ENCODE measurements around the gene ZDHHC4.
"Not testable (repeated sequence)": the region's sequence is repeated elsewhere in the genome, so short reads cannot be mapped to it uniquely, and the experiment has no call there.

Gene ZDHHC4

GRCh38 chr7:6608081-6608480 lies 30.8 kb downstream of the ZDHHC4 start:
- no peak for DNase-seq

DNA sequence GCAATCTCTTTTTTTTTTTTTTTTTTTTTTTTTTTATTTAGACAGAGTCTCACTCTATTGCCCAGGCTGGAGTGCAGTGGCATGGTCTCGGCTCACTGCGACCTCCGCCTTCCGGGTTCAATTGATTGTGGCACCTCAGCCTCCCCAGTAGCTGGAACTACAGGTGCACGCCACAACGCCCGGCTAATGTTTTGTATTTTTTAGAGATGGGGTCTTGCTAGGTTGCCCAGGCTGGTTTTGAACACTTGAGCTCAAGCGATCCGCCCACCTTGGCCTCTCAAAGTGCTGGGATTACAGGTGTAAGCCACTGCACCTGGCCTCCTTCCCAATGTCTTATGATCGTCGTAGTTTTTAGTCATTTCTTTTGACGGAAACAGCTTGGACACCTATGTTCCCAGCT lies 31.5 kb downstream of the ZDHHC4 start:
- no peak for DNase-seq

DNA sequence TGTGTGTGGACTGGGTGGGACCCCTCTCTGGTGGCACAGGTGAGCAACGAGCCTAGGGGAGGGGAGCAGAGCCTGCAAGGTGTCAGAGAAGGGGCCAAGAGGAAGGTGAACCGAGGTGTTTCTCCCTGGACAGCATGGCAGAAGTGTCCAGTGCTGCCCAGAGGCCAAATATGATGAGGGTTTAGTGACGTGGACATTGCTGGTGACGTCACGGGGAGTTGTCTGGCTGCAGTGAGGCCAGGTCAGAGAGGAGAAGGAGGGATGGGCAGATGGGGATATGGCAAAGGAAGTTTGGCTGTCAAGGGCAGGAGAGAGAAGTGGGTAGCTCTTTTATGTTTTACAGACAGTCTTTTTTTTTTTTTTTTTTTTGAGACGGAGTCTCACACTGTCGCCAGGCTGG lies 35.6 kb downstream of the ZDHHC4 start:
- no peak for DNase-seq

DNA sequence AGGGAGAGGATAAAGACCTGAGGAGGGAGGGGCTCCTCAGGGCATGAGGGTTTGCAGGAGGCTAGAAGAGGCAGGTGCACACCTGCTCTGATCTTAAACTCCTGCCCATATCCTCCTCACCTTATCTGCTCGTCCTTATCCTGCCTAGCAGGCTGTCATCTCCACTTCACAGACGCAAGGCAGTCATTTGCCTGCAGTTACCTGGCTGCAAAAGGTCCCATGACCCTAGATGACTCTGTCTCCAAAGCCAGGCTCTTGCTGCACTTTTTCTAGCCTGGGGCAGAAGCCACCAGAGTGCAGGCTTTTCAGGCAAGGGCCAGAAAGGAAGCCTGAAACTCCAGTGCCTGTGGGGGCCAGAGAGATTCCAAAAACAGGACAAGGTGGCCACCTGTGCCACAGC lies 36.5 kb downstream of the ZDHHC4 start:
- no peak for DNase-seq

- DNase-seq: peak; percentile 10
These were observed 37.9 kb downstream of the ZDHHC4 start, which contains the start of gene ZNF853 for GRCh38 chr7:6614953-6615722. ZNF853 (plus strand) TSS chr7:6615610; CDS start chr7:6616175, 565 bp downstream.

DNA sequence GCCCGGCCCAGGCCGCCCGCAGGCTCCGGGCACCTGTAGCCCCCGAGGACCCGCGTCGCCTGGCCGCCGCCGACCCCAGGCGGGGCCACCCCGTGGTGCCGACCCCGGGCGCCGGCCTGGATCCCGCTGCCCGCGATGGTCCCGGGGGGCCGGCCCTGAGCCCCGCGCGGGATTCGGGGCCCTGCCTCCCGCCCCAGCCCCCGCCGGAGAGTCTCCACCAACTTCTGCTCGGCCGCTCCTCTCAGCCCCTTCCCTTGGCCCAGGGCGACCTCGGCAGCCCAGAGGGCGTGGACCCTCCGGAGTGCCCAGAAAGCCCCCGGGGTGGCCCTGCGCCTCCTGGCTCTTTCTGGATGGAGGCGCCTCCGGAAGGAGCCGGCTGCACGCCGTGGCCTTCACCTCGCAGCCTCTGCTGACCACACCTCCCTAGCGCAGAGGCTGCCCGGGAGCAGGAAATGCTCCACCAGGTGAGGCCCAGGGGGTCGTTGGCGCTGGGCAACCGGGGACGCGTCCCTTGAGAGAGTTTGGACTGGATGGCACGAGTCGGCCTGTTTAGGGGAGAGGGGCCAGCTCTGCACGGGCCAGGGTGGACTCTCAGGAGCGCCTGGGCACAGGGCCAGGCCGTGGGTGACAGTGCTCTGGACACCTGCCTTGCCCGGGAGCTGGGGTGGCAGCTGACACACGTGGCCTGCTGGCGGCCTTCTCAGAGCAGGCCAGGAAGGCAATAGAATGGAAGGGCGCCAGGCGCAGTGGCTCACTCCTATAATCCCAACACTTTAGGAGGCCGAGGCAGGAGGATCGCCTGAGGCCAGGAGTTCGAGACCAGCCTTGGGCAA lies 38.7 kb downstream of the ZDHHC4 start:
- peak; percentile 6 for DNase-seq

- no peak for DNase-seq
These were observed 39.8 kb downstream of the ZDHHC4 start for GRCh38 chr7:6616854-6617643.

- DNase-seq: no peak
These were observed 41.4 kb downstream of the ZDHHC4 start for GRCh38 chr7:6618621-6619020.

DNA sequence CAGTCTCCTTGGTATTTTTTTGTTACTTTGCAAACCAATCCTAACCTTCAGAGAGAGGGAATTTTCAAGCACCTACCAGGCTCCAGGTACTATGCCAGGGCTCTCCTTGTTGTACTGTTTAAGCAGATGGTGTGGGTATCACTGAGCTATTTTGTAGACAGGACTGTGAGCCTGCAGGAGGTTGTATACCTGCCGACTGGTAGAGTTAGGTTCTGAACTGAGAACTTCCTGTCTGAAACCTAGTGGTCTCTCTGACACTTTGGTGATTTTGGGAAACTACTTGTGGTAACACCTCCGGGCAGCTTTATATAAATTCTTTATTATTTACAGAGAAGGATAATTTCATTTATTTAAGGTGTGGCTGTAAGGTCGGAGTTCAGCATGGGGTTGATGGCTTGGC lies 42.7 kb downstream of the ZDHHC4 start:
- no peak for DNase-seq

DNA sequence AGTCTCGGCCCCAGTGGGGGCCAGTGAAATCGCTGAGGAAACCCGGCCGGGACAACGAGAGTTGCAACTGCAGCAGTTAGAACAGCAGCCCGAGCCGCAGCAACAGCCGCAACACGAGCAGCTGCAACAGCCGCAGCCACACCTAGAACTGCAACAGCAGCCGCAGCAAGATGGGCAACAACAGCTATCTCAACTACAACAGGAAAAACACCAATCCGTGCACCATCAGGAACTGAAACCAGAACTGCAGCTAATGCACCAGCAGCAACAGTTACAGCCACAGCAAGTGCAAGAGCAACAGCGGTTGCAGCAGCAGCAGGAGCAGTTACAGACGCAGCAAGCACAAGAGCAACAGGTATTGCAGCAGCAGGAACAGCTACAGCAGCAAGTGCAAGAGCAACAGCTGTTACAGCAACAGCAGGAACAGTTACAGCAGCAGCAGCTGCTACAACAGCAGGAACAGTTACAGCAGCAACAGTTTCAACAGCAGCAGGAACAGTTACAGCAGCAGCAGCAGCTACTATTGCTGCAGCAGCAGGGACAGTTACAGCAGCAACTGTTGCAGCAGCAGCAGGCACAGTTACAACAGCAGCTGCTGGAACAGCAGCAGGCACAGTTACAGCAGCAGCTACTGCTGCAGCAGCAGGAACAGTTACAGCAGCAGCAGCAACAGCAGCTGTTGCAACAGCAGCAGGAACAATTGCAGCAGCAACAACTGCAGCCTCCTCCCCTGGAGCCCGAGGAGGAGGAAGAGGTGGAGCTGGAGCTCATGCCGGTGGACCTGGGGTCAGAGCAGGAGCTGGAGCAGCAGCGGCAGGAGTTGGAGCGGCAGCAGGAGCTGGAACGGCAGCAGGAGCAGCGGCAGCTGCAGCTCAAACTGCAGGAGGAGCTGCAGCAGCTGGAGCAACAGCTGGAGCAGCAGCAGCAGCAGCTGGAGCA lies 44.2 kb downstream of the ZDHHC4 start:
- no peak for DNase-seq

GRCh38 chr7:6622134-6622710 lies 45.0 kb downstream of the ZDHHC4 start:
- no peak for DNase-seq

DNA sequence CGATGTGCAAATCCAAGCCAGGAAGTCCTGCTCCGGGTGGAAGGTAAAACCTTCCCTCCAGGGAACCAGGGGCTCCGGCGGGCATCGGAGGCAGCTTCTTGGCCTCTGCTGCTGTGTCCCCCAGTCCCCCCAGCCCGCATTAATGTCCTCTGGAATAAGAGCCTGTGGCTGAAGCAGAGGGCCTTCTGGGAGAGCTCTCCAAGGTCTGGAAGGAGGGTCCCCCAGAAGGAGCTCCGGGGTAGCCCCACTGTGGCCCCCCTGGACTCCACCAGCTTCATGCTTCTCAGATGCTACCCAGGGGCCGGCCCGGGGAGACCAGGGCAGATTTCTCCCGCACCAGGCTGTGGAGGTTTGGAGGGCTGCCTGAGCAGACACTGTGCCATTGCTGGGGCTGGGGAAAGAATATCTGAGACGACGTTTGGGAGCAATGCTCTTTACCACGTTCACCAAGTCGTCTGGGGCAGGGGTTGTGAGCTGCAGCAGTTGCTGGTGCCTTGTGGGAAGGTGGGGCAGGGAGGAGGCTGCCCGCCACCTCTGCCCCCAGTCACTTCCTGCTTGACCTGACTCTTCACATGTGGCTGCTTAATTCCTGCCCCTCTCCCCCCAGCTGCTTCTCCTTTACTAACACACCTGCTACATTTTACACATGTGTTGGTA lies 46.5 kb downstream of the ZDHHC4 start:
- no peak for DNase-seq

- no peak for DNase-seq
These were observed 47.0 kb downstream of the ZDHHC4 start for GRCh38 chr7:6624246-6624611.

DNA sequence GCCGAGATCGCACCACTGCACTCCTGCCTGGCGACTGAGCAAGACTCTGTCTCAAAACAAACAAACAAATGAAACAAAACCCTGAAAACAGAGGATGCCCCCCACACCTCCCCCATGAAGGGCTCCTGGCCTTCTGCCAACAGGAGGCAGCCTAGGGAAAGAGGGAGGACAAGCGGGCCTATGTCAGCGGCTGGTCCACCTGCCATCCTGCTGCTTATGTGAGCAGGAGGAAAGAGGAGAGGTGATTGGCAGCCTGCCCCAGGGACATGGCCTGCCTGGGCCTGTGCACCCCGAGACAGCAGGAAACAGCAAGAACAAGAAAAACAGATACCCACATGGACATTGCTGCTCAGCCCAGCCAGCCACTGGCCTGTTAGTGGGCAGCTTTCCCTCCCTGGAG lies 50.8 kb downstream of the ZDHHC4 start:
- peak; percentile 65 for DNase-seq

GRCh38 chr7:6630007-6630849 lies 53.0 kb downstream of the ZDHHC4 start:
- DNase-seq: no peak

DNA sequence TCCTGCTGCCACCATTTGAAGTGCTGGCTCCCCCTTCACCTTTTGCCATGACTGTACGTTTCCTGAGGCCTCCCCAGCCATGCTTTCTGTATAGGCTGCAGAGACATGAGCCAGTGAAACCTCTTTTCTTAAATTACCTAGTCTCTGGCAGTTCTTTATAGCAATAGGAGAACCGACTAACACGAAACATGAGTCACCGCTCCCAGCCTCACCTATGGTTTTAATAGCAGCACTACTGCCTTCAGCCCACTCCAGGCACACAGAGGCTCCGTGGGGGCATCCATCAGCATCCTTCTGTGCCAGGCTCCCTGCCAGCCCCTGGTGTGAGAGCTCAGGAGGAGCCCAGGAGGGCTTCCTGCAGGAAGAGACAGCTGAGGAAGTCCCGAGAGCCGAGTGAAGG lies 54.4 kb downstream of the ZDHHC4 start:
- no peak for DNase-seq

DNA sequence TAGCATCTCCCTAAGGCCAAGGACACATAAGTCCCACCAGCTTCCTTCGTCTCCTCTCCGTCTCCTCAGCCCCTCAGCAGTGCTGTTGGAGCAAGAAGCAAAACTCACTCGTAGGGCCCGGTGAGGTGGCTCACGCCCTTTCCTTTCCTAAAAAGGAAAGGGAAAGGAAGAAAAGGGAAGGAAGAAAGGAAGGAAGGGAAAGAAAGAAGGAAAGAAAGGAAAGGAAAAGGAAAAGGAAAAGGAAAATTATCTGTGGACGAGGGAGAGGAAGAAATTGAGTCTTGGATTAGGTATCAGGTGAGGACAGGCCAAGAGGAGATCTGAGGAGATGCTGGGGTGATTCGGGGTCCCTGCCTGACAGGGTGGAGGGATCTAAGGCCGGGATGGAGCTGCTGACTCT lies 56.8 kb downstream of the ZDHHC4 start:
- DNase-seq: no peak

- DNase-seq: not testable (repeated sequence)
These were observed 57.7 kb downstream of the ZDHHC4 start for GRCh38 chr7:6634971-6635370.

GRCh38 chr7:6636741-6637543 lies 59.7 kb downstream of the ZDHHC4 start, which contains the start of gene ZNF316:
ZNF316 (plus strand) TSS chr7:6637318; CDS start chr7:6642410, 5,092 bp downstream.
- no peak for DNase-seq
